SK-N-SH (cell line): ENCODE measurements around the gene ASIC3. TPM values are rescaled to one million over a fixed set of nuclear protein-coding genes. Genes with fewer than 3 reads are reported as not detected.

Source experiments
- CTCF ChIA-PET: fragments of 300-600, 350-600 bp; formaldehyde crosslinking; extraction: SDS; loops from one replicate; lab custom pipeline; 2021; lab: Yijun Ruan, JAX
- POLR2A ChIA-PET: fragments of 350-600 bp; sonication (Branson Sonifier 250); formaldehyde crosslinking; extraction: SDS; loops from one replicate; lab custom pipeline; 2020; ENCODE audit warnings: antibody characterized with exemption, inconsistent platforms; lab: Yijun Ruan, JAX
- DNase-seq: peaks from one replicate; pipeline ENCODE4 v3.0.0; 2012
- H2AFZ ChIP-seq: fragments of 200-600 bp; sonication (generic); 2 replicates; pipeline ENCODE4 v1.8.1; 2016; ENCODE audit warnings: antibody characterized with exemption, mild to moderate bottlenecking, low read depth
- H3F3A ChIP-seq: fragments of 200-600 bp; sonication (generic); replicated peaks from 2 replicates; pipeline ENCODE3; 2016; ENCODE audit warnings: antibody characterized with exemption, mild to moderate bottlenecking; ENCODE audit not compliant: insufficient read depth
- H3K27ac ChIP-seq, 2 experiments: fragments of 200-500 bp in 1 of 2; fragments of 200-600 bp in 1 of 2; sonication (Bioruptor generic) in 1 of 2; sonication (generic), shearing (Covaris generic) in 1 of 2; 2 replicates each; pipeline versions ENCODE4 v1.5.1 to v1.6.1; 2014 to 2016; ENCODE audit warnings: low read depth in 2 of 2, inconsistent platforms in 1 of 2, low read length in 1 of 2, mild to moderate bottlenecking in 1 of 2, mixed read lengths in 1 of 2
- H3K27me3 ChIP-seq: fragments of 200-600 bp; sonication (generic), shearing (Covaris generic); 2 replicates; pipeline ENCODE4 v1.6.1; 2016; ENCODE audit warnings: mixed run types; ENCODE audit not compliant: insufficient read depth
- H3K36me3 ChIP-seq, 2 experiments: fragments of 200-500 bp in 1 of 2; fragments of 200-600 bp in 1 of 2; sonication (Bioruptor generic) in 1 of 2; sonication (generic) in 1 of 2; replicated peaks in 1 of 2; 2 replicates each; pipeline versions ENCODE3 to v1.5.1; 2014 to 2016; ENCODE audit warnings: low read length in 1 of 2, mild to moderate bottlenecking in 1 of 2; ENCODE audit not compliant: insufficient read depth in 2 of 2, control insufficient read depth in 1 of 2
- H3K4me1 ChIP-seq, 2 experiments: fragments of 200-500 bp in 1 of 2; fragments of 200-600 bp in 1 of 2; sonication (Bioruptor generic) in 1 of 2; sonication (generic), shearing (Covaris generic) in 1 of 2; 2 replicates each; pipeline versions ENCODE4 v1.5.1 to v1.6.1; 2014 to 2016; ENCODE audit warnings: low read depth in 1 of 2, low read length in 1 of 2, mixed run types in 1 of 2; ENCODE audit not compliant: insufficient read depth in 2 of 2, control insufficient read depth in 1 of 2
- H3K4me2 ChIP-seq: fragments of 200-600 bp; sonication (generic), shearing (Covaris generic); 2 replicates; pipeline ENCODE4 v1.6.1; 2017; ENCODE audit warnings: mixed run types
- H3K4me3 ChIP-seq, 2 experiments: fragments of 200-500 bp in 1 of 2; fragments of 200-600 bp in 1 of 2; sonication (Bioruptor generic) in 1 of 2; sonication (generic), shearing (Covaris generic) in 1 of 2; 2 replicates each; pipeline versions ENCODE4 v1.5.1 to v1.8.1; 2014 to 2016; ENCODE audit warnings: low read depth in 2 of 2, inconsistent platforms in 1 of 2, low read length in 1 of 2, mild to moderate bottlenecking in 1 of 2, mixed read lengths in 1 of 2, moderate library complexity in 1 of 2
- H3K79me2 ChIP-seq: fragments of 200-600 bp; sonication (generic); 2 replicates; pipeline ENCODE4 v1.8.1; 2017; ENCODE audit warnings: mild to moderate bottlenecking; ENCODE audit not compliant: insufficient read depth
- H3K9ac ChIP-seq: fragments of 200-600 bp; sonication (generic); 2 replicates; pipeline ENCODE4 v1.6.1; 2017; ENCODE audit warnings: mixed run types
- H3K9me2 ChIP-seq: fragments of 200-600 bp; sonication (generic); 2 replicates; pipeline ENCODE4 v1.6.1; 2017; ENCODE audit warnings: mixed run types
- H3K9me3 ChIP-seq: fragments of 200-600 bp; sonication (generic); 2 replicates; pipeline ENCODE4 v1.6.1; 2017; ENCODE audit warnings: mixed run types, mild to moderate bottlenecking, moderate library complexity
- H4K20me1 ChIP-seq: fragments of 200-600 bp; sonication (generic); 2 replicates; pipeline ENCODE4 v1.6.1; 2017; ENCODE audit warnings: mild to moderate bottlenecking, mixed run types; ENCODE audit not compliant: insufficient read depth
- ELF1 ChIP-seq: IDR thresholded peaks from 2 replicates; pipeline ENCODE4 v1.4.0; 2012
- FOSL2 ChIP-seq: IDR thresholded peaks from 2 replicates; pipeline ENCODE4 v1.4.0; 2012; ENCODE audit warnings: low read depth, mild to moderate bottlenecking, moderate library complexity, borderline replicate concordance
- FOXM1 ChIP-seq: IDR thresholded peaks from 2 replicates; pipeline ENCODE4 v1.4.0; 2012; ENCODE audit warnings: low read depth, mild to moderate bottlenecking
- GATA2 ChIP-seq: sonication (generic); formaldehyde crosslinking; IDR thresholded peaks from 2 replicates; pipeline ENCODE4 v1.5.0; 2020; ENCODE audit warnings: mild to moderate bottlenecking, missing genetic modification reagents
- JUND ChIP-seq: IDR thresholded peaks from 2 replicates; pipeline ENCODE4 v1.4.0; 2012
- MAX ChIP-seq: IDR thresholded peaks from 2 replicates; pipeline ENCODE4 v1.4.0; 2012; ENCODE audit warnings: low read depth
- MXI1 ChIP-seq: IDR thresholded peaks from 2 replicates; pipeline ENCODE4 v1.6.1; 2012; ENCODE audit warnings: mild to moderate bottlenecking, low read depth, low read length, improper control_type of control experiment
- NRF1 ChIP-seq: IDR thresholded peaks from 2 replicates; pipeline ENCODE4 v1.6.1; 2012; ENCODE audit warnings: low read depth, mild to moderate bottlenecking, low read length
- RCOR1 ChIP-seq: fragments of 150-350 bp; IDR thresholded peaks from 2 replicates; pipeline ENCODE4 v1.6.1; 2017; ENCODE audit warnings: antibody characterized with exemption, low read length
- REST ChIP-seq: IDR thresholded peaks from 2 replicates; pipeline ENCODE4 v1.6.1; 2012; ENCODE audit warnings: mild to moderate bottlenecking, low read depth, low read length, moderate library complexity
- RFX5 ChIP-seq: IDR thresholded peaks from 2 replicates; pipeline ENCODE4 v1.6.1; 2012; ENCODE audit warnings: mild to moderate bottlenecking, improper control_type of control experiment, low read length
- SIN3A ChIP-seq: IDR thresholded peaks from 2 replicates; pipeline ENCODE4 v1.6.1; 2012; ENCODE audit warnings: low read depth, mild to moderate bottlenecking, low read length, moderate library complexity, borderline replicate concordance
- SMC3 ChIP-seq: IDR thresholded peaks from 2 replicates; pipeline ENCODE4 v1.6.1; 2012; ENCODE audit warnings: low read depth, low read length, improper control_type of control experiment
- TAF1 ChIP-seq: IDR thresholded peaks from 2 replicates; pipeline ENCODE4 v1.6.1; 2012; ENCODE audit warnings: low read depth, mild to moderate bottlenecking, low read length, moderate library complexity, borderline replicate concordance
- TEAD4 ChIP-seq: IDR thresholded peaks from 2 replicates; pipeline ENCODE4 v1.4.0; 2012; ENCODE audit warnings: mild to moderate bottlenecking, borderline replicate concordance; ENCODE audit not compliant: insufficient read depth
- YY1 ChIP-seq: IDR thresholded peaks from 2 replicates; pipeline ENCODE4 v1.4.0; 2012; ENCODE audit warnings: low read depth, mild to moderate bottlenecking
- ZBTB33 ChIP-seq: IDR thresholded peaks from 2 replicates; pipeline ENCODE4 v1.4.0; 2012; ENCODE audit warnings: low read depth, borderline replicate concordance
- WGBS: methylation state at CpG from one replicate; pipeline ENCODE4 v1.1.6; 2017; ENCODE audit warnings: low lambda C conversion rate; 5-methylcytosine and 5-hydroxymethylcytosine counted together
- polyA plus RNA-seq, 3 experiments: library from polyadenylated mRNA; depleted of rRNA; stranded (reverse); fragments of >200 nt; gene quantifications; 2 replicates each; pipeline ENCODE4 v1.2.3, GENCODE V29; 2012
- TF ChIP-seq, protein P1 (sequence below): IDR thresholded peaks from 2 replicates; pipeline ENCODE4; 2012

ASIC3 gene
- polyA plus RNA-seq, 1 of the 3 experiments (the other 2 are of a cell fraction) = 4.5 TPM

DNA sequence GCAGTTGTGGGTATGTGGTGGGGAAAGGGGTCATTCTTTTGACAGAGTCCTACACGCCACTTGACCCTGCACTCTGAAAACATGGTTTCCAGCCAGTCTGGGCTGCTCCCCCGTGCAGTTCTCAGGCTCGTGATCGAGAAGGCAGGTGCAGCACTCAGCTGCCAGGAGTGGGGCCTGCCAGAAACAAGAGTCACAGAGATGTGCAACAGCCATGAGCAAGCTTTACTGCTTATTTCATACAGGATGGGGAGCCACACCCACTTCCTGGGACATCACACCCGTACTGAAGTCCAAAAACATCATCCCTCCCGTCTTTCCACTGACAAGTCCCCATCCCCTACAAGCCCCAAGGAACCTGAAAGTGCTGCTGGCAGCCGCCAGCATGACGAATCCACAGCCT, 33.4 kb upstream of the ASIC3 start:
- Histone ChIP-seq H3K9me2 (no peaks in the 10 kb centered on the region), H3K4me3 (no peak overlapping the region), H3K9ac (no peak overlapping the region), H3K27me3 (no peaks in the 10 kb centered on the region), H3K27ac (no peak overlapping the region), H3K79me2 (no peaks in the 10 kb centered on the region), H4K20me1 (no peaks in the 10 kb centered on the region), H3K9me3 (no peaks in the 10 kb centered on the region), H3K4me2 (no peak overlapping the region), H3K4me1 (peaks cover 0 to 31% of the 10 kb centered on the region in 2 experiments; a peak in 1 of 4 replicates), H3F3A (no peaks in the 10 kb centered on the region), H2AFZ (no peak overlapping the region), H3K36me3 (no peaks in the 10 kb centered on the region)
- DNase-seq = no peak
- ChIA-PET CTCF (interaction anchor here (0.8 to 11.3 kb wide), 10 partner anchors 13 to 116 kb away, joined by 3 to 151 read pairs (median 12); partner anchors contain the start of genes ABCB8, FASTK and NOS3), POLR2A (interaction anchor here (0.6 kb wide), 1 partner anchor 40 kb away, joined by 3 read pairs; no protein-coding TSS in a partner anchor)
- WGBS = 94% methylated on average over 6 of the region's 8 CpGs
- no peak for TF ChIP-seq TEAD4
- no peak for TF ChIP-seq NRF1
- TF ChIP-seq ZBTB33 = no peak

DNA sequence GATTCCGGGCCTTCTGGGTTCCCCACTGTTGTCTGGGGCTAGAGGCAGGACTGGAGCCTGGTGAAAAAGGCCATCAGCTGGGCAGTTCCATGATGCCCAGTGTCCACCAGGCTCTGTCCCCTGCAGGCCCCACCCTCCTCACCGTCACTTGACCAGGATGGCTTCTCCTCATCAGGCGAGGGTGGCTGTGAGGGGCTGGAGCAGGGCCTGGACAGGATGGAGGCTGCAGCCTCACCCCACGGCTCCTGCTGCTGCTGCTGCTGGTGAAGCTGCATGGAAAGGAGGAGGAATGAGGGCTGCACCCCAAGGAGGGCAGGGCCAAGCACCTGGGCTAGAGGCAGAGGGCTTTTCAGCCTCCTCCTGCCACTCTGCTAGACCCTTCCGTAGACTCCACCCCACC, 32.4 kb upstream of the ASIC3 start:
- Histone ChIP-seq H3K4me3 (no peak overlapping the region), H3K27me3 (peaks cover 10% of the 10 kb centered on the region; the same call in 1 of the 2 replicates), H3K4me2 (no peak overlapping the region), H3K36me3 (no peaks in the 10 kb centered on the region), H3K9ac (no peak overlapping the region), H3F3A (no peaks in the 10 kb centered on the region), H2AFZ (no peak overlapping the region), H3K9me2 (no peaks in the 10 kb centered on the region), H3K79me2 (no peaks in the 10 kb centered on the region), H4K20me1 (no peaks in the 10 kb centered on the region), H3K4me1 (peaks cover 0 to 31% of the 10 kb centered on the region in 2 experiments; a peak in 1 of 4 replicates), H3K9me3 (no peaks in the 10 kb centered on the region), H3K27ac (no peak overlapping the region)
- no peak for DNase-seq
- ChIA-PET POLR2A (no interaction called here), CTCF (interaction anchor here (1.2 to 6.0 kb wide), 8 partner anchors 12 to 239 kb away, joined by 3 to 86 read pairs (median 20); partner anchors contain the start of genes ABCB8 and NOS3)
- WGBS = 78% methylated on average over 4 of the region's 5 CpGs
- no peak for TF ChIP-seq RCOR1
- no peak for TF ChIP-seq SMC3
- no peak for TF ChIP-seq YY1
- no peak for TF ChIP-seq ZBTB33
- TF ChIP-seq MXI1 = no peak
- no peak for TF ChIP-seq GATA2 (CRISPR knock-in tag)
- no peak for TF ChIP-seq RFX5
- no peak for TF ChIP-seq TAF1
- no peak for TF ChIP-seq FOSL2
- no peak for TF ChIP-seq REST
- TF ChIP-seq JUND = no peak
- TF ChIP-seq NRF1 = no peak
- no peak for TF ChIP-seq MAX
- no peak for TF ChIP-seq ELF1
- TF ChIP-seq, protein P1, sequence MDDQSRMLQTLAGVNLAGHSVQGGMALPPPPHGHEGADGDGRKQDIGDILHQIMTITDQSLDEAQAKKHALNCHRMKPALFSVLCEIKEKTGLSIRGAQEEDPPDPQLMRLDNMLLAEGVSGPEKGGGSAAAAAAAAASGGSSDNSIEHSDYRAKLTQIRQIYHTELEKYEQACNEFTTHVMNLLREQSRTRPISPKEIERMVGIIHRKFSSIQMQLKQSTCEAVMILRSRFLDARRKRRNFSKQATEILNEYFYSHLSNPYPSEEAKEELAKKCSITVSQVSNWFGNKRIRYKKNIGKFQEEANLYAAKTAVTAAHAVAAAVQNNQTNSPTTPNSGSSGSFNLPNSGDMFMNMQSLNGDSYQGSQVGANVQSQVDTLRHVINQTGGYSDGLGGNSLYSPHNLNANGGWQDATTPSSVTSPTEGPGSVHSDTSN = no peak
- no peak for TF ChIP-seq SIN3A
- TF ChIP-seq FOXM1 = no peak
